ENCODE results near the gene GFER.

The GFER gene

DNA sequence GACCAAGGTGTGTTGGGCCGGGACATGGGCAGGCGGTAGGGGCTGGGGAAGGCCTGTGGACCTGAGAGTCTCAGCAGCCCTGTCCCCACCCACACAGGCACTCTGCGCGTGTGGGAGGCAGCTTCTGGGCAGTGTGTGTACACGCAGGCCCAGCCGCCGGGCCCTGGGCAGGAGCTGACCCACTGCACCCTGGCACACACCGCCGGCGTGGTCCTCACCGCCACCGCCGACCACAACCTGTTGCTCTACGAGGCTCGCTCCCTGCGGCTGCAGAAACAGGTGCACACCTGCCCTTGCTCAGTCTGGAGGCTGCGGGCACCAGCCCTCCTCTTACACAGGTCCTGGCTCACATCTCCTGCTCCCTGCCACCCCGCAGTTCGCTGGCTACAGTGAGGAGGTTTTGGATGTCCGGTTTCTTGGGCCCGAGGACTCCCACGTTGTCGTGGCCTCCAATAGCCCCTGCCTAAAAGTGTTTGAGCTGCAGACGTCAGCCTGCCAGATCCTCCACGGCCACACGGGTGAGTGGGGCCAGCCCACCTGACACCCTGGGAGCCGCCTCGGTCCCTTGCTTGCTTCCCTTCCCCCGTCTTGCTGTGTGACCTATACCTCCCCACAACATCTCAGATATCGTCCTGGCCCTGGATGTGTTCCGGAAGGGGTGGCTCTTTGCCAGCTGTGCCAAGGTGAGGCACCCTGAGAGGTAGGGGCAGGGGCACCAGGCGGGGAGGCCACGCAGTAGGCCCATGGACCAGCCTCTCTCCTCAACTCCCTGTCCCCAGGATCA, 8.4 kb upstream of the GFER start:
- no peak for DNase-seq

DNA sequence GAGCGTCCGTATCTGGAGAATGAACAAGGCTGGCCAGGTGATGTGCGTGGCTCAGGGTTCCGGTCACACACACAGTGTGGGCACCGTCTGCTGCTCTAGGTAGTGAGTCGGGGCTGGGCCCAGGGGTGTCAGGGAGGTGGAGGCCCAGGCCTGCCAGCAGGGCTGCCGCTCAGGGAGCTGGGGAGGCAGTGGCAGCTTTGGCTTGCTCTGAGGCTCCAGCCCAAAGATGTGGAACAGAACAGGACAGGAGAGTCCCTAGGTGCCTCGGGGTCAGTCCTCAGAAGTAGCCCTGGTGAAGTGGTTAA, 7.8 kb upstream of the GFER start:
- no peak for DNase-seq

DNA sequence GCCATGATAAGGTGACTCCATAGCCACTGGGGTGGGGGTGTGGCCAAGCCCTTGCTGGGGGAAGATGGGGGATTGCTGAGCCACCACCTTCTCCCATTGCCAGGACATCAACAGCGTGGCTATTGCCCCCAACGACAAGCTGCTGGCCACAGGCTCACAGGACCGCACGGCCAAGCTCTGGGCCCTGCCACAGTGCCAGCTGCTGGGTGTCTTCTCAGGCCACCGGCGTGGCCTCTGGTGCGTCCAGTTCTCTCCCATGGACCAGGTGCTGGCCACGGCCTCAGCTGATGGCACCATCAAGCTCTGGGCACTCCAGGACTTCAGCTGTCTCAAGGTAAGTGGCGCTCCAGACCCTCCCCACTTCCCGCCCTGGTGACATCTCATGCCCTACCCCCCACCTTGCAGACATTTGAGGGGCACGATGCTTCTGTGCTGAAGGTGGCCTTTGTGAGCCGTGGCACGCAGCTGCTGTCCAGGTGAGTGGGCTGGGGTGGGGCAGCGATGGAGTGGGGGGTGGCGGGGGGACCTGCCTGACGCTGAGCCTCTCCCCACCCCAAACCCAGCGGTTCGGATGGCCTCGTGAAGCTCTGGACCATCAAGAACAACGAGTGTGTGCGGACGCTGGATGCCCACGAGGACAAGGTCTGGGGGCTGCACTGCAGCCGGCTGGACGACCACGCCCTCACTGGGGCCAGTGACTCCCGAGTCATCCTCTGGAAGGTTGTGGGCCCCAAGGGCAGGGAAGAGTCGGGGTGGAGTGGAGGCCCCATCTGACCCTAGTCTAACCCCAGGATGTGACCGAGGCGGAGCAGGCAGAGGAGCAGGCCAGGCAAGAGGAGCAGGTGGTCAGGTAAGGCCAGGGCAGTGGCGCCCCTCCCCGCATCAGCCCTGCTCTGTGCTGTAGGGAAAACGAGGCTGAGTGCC, 6.8 kb upstream of the GFER start:
- DNase-seq: no peak

DNA sequence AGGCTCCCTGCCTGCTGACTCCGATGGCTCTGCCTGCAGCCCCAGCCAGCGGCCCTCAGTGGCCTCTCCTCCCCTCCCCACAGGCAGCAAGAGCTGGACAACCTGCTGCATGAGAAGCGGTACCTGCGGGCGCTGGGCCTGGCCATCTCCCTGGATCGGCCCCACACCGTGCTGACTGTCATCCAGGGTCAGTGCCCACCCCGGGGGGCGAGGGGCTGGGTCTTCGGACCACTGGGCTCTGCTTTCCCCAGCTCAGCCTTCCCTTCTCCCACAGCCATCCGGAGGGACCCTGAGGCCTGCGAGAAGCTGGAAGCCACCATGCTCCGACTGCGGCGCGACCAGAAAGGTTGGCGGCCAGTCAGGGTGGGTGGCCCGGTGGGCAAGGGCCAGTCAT, 6.1 kb upstream of the GFER start:
- no peak for DNase-seq

DNA sequence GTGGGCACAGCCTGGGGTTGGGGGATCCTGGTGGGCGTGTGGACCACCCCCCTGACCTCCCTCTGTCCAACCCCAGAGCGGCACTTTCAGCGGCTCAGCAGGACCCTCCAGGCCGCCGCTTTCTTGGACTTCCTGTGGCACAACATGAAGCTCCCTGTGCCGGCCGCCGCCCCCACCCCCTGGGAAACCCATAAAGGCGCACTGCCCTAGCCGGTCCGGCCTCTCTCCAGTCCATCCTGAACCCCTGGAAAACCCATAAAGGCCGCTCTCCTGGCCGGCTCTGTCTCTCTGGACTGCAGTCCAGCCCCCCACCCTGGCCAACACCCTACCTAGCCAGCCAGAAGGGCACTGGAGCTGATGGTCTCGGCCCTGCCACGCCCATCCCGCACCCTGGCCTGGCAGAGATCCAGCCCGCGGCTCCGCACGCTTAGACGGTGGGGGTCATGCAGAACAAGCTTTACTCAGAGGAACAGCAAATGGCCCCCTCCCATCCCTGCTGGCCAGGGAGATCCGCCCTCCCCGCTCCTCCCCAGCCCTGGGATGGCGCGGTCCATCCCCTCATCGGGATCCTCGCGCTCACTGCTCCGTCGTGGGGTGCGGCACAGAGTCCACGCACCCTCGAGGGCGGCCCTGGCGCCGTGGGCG, 5.4 kb upstream of the GFER start:
- DNase-seq: no peak

DNA sequence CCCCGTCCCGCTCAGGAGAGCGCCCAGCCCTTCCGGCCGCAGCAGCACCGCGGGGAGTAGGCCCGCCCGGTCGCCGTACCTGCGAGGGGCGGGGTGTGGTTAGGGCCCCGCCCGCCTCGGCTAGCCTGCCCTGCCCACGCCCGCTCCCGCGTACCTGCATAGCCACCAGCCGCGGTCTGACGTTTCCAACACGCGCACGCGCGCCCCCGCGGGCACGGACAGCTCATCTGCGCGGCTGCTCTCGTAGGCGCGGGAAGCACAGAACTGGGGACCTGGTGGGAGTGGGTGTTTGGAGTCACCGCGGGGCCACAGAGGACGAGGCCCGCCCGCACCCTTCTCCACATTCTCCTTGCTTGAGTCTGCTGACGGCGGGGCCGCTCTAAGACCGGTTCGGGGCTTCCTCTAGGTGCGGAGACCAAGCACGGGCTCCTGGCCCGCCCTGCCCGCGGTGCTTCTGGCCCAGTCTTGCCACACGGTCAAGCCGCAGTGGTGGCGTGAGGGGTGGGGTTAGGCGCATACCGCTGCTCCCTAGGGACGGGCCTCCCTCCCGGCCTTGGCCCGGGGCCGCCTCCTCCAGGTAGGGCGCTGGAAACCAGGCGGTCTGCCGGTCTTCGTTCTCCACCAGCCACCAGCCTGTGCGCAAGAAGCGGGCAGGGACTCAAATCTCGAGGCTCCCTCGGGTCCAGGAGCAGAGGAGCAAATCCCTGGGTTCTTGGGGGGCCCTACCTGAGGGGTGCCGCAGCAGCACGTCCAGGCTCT, 4.5 kb upstream of the GFER start:
- DNase-seq: peak; percentile 47

DNA sequence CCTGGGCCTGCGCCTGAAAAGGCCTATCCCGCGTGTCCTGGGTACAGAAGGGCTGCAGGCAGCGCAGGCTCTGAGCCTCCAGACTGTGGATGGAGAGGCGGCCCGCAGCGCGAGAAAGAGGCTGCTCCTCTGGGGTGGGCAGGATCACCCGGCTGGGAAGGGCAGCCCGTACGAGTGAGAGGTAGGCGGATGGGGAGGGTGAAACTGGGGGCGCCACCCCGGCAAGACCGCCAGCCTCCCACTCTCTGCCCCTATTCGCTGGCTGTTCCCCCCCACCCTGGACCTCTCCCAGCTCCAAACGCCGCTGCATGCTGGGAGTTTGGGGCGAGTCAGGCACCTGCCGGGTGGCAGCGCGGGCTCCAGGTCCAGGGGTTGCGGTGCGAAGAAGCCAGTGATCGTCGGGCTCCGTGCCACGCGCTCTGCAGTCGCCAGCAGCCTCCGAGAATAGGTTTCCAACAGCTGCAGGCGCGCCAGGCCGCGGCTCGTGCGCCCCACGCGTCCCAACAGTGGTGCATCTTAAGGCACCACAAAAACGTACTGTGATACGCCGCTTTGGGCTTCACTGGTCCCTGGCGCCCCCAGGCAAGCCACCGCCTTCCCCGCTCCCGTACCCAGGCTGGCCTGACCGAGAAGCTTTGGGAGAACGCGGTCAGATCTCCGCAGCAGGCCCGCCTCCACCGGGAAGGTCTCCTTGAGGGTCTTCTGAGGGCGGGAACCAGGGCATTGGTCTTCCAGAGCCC, 3.8 kb upstream of the GFER start:
- no peak for DNase-seq

DNA sequence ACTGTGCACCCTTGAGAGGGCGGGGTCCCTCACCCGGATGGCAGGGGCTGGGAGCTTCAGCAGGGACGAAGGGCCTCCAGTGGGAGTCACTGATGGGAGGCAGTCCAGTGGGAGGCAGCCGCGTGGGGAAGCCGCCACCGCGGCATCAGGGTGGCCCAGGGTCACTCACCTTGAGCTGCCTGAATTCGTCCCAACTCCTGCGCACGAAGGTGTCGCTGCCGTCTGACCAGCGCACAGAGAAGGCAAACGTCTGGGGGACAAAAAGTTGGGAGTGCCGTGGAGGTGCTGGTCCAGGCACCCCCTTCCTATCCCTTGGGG, 3.3 kb upstream of the GFER start:
- no peak for DNase-seq

DNA sequence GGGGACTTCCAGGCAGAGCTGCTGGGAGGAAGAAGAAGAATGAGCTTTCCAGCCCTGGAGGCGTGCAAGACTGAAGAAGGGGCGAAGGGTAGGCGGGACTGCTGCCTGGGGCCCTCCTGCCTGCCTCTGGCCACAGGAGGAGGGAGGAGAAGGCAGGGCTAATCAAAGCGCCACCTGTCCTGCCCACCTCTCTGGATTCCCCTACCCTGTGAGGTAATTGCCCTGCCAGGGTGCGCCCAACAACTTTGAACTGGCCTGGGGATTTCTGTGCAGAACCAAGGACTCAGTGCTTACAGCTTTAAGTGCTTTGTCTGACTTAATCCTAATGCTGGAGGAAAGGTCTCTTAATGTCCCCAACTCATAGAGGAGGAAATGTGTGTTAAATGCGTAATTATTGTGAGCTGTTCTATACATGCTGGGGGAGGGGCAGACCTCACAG, 2.6 kb upstream of the GFER start, which contains the start of gene NOXO1:
Gene NOXO1 (minus strand): TSS at position 72 of the 439 bp plus-strand sequence. CDS start 290 bp downstream, outside the sequence.
- DNase-seq: no peak

DNA sequence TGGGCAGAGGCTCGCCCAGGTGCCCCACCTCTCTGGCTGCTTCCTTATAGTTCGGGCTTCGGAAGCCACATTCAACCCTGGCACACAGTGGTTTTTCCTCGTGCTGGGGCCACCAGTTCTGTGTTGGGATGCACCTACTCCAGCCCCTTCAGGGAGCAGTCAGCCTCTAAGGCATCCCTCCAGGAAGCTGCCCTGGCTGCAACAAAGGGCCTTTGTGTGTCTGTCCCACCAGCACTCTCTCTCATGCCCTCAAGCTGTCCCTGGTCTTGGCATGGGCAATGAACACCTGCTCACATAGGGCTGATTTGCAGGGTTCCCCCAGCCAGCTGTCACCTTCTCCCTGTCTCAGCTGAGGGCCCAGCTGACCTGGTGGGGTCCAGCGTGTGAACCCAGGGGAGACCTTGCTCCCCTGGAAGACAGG, 2.0 kb upstream of the GFER start:
- DNase-seq: no peak

DNA sequence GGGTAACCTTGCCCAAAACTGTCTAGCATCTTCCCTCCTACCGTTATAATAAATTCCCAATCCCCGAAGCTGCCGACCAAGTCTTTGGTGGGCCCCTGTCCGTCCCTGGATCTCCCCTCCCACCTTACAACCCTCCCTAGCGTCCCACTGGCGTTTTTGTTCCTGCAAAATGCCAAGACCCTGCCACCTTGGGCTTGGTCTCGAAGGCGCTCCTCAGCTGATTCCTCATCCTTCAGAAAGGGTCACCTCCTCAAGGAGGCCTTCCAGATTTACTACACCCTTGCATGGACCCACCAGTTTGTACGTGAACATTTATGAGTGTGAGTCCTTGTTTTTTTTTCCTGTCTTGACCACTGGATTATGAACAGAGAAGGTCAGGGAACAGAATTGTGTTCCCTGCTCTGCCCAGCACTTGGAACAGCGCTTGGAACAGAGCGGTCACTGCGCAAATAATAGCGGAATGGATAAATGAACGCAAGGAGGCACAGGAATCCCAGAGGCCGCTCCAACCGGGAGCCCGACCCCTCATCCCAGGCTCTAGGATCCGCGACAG, 926 bp upstream of the GFER start:
- DNase-seq: no peak

DNA sequence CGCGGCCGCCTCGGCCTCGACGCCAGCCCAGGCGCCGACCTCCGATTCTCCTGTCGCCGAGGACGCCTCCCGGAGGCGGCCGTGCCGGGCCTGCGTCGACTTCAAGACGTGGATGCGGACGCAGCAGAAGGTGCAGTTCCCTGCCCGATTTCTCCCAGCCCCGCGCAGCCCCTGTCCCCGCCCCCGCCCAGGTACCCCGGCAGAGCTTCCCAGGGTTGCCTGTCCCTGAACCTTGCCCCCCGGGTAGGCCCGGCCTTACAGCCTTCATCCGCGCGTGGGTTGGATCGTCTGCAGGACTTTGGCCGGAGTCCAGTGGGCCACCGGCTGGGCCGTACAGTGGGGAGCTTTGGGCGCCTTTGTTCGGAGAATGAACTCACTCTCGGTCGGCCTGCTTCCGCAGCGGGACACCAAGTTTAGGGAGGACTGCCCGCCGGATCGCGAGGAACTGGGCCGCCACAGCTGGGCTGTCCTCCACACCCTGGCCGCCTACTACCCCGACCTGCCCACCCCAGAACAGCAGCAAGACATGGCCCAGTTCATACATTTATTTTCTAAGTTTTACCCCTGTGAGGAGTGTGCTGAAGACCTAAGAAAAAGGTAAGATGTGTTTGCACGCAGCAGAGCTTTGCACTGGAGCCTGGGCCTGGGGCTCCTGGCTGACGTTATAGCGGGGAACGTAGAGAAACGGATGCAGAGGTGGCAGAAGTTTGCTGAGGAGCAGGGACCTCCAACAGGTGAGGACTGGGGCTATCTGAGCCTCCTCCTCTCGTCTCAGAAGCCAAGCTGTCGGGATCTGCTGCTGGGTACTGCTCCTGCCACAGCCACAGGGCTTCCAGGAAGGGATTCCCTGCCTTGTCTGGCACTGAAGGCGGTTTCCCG, 593 bp downstream of the GFER start:
- DNase-seq: no peak

DNA sequence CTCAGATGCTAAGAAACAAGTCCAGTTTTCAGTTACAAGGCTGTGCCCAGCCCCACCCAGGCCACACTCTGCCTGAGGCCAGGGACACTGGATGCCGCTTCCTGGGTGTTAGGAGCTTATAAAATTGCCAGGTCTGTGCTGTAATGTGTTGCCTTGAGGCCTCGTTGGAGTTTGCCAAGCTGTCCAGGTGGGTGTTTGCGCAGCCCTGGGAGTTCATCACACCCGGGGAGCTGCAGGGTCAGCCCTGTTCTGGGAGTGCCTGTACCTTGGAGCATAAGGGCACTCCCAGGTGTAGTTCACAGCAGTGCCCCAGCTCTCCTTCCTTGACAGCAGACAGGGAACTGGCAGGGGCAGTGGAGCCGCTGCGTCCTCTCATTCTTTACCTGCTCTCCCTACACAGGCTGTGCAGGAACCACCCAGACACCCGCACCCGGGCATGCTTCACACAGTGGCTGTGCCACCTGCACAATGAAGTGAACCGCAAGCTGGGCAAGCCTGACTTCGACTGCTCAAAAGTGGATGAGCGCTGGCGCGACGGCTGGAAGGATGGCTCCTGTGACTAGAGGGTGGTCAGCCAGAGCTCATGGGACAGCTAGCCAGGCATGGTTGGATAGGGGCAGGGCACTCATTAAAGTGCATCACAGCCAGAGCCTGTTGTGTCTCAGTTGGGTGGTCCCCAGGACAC, 1.6 kb downstream of the GFER start:
- DNase-seq: no peak

DNA sequence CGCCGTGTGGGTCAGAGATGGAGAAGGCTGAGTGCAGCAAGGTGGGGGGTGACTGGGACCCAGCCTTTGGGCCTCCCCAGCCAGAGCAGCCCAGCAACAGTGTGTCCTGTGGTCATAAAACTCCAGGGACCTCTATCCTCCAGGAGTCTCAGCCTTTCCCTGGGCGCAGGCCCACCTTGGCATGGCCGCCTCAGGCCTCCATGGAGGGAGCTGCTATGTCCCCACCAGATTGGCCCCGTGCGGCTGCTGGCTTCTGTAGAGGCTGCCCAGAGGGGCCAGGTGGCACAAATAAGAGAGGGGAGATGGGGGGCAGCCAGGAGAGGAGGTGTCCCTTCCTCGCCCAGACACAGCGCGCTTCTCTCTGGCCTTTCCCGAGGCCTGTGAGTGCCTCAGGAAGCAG, 3.2 kb downstream of the GFER start:
- no peak for DNase-seq

DNA sequence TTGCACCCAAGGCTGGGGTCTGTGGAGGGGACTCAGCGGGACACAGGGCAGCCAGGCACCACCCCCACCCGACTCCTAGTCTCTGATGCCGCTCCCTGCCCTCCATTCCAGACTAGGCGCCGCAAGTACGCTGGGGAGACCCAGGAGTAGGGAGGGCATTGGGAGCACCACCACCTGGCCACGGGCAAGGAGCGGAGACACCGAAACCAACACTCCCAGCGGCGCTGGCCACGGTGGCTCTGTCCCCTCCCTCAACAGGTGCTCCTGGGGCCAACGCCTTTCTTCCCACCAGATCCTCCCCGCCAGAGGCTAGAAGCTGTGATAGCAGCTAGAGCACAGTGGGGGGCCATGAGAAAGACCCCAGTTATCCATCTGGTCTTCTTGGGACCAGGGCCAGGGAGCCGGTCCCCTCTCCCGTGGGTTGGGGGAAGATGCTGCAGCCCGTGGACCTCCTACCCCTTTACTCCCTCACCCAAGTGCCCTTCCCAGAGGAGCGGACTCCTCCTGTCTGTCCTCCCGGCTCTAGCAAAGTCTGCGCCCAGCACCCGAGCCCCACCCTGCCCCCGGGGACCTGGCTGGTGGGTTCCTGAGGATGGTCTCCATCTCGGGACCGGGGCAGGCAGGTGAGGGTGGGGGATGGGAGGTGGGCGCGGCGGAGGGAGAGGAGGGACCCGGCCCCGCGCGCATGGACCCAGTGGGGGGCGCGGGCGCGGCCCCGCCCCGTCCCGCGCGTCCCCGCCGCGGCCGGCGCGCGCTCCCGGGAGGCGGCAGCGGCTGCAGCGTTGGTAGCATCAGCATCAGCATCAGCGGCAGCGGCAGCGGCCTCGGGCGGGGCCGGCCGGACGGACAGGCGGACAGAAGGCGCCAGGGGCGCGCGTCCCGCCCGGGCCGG, 5.5 kb downstream of the GFER start, which contains the start of gene SYNGR3:
Gene SYNGR3 (plus strand): TSS at position 762 of the 892 bp plus-strand sequence. CDS start 133 bp downstream, outside the sequence.
- no peak for DNase-seq

DNA sequence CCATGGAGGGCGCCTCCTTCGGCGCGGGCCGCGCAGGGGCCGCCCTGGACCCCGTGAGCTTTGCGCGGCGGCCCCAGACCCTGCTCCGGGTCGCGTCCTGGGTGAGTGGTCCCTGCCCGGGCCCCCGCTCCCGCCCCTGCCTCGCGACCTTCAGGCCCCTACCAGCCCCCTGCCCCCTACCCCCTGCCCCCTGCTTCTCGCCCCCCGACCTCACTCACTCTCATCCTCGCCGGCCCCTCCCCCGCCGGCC, 6.0 kb downstream of the GFER start:
- DNase-seq: no peak

DNA sequence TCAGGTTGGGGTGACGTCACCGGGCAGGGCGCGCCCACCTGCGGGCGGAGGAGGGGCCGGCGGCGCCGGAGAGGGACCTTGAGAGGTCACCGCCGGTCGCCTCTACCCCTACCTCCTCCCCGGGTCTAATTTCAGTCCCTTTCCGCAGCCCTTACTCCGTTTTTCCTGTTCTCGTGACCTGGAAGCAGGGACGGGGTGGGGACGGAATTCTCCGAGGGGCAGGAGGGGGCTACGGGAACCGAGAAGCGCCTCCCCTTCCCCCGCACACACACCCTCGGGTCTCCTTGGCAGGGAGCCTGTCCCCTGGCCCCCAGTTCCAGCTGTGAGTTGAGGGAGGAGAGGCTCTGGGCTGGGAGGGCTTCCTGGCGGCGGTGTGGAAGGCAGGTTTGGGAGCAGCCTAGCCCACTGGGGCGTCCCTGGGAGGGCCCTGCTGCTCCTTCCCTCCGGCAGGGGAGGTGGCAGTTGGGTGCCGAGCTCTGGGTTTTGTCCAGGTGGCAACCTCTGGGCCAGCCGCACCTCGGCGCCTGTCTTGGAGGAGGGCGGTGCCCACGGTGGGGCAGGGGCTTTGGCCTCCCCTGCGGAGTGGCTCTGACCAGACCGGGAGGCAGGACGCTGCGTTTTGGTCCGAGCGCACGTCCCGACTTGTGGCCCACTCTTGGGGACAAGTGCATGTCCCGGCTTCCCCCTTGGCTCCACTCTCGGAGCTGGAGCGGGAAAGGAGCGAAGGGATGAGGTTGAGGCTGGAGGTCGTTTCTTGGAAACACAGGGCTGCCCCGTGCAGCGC, 6.5 kb downstream of the GFER start:
- no peak for DNase-seq

DNA sequence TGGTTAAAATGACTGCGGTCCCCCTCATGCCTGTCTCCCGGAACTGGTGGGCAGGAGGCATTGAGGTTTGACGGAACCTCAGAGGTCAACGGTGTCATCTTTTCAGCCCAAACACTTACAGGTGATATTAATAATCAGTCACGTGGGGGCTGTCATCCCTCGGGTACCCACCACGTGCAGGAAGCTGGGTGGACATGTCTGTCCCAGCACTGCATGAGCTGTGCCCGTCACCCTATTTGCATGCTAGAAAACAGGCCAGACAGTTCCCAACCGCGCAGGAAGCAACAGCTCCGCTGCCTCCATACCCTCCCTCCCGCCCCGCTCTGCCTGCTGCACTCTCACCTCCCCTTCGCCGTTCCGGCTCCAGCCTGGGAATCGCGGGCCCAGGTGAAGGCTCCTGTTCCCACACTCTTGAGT, 7.2 kb downstream of the GFER start:
- DNase-seq: no peak

DNA sequence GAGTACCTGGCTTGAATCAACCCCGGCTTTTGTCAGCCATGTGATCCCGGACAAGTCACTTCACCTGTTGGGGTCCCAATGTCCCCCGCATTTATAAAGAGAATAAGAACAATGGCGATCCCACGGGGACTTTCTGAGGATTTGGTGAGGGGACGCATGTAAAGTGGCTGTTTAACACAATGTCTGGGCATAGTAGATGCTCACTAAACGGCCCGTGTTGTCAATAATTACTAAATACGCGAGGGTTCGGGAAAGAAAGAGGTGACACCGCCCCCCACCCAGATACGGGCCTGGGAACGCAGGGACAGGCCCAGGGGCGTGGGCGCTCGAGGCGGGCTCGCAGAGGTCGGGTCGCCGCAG, 7.6 kb downstream of the GFER start:
- no peak for DNase-seq

Measured in NCI-H774 (cell line).